A549 (cell line): Measurements from ENCODE around the gene PRKCQ. TPM values are rescaled to one million over a fixed set of nuclear protein-coding genes. Genes with fewer than 3 reads are reported as not detected.

Experiments used
- ATAC-seq, 2 experiments: fragments of 200-7000 bp in 1 of 2; fragments of >200 bp in 1 of 2; cut with Nextera tagmentation in 1 of 2; cut with Tn5 transposase in 1 of 2; 3 replicates each; pipeline versions ENCODE4 v1.8.0 to v1.9.1; 2018 to 2020; ENCODE audit warnings: mild to moderate bottlenecking in 1 of 2, moderate library complexity in 1 of 2
- CTCF ChIA-PET: fragments of 300-600 bp; sonication (Branson Sonifier 250); formaldehyde crosslinking; extraction: SDS; loops from one replicate; lab custom pipeline; 2021; ENCODE audit warnings: antibody characterized with exemption, inconsistent platforms; lab: Yijun Ruan, JAX
- POLR2A ChIA-PET: fragments of 350-600 bp; formaldehyde crosslinking; extraction: SDS; loops from one replicate; lab custom pipeline; 2021; ENCODE audit warnings: antibody characterized with exemption, inconsistent platforms; lab: Yijun Ruan, JAX
- DNase-seq, 2 experiments: peaks; one replicate each; pipeline versions ENCODE4 v3.0.0 to v3.0.0-alpha.2; 2011 to 2016; ENCODE audit warnings: low read depth in 1 of 2, low spot score in 1 of 2
- FAIRE-seq: peaks from 2 replicates; lab custom pipeline; 2011; peaks lifted over from hg19 to GRCh38; lab: Jason Lieb, UNC
- H3K27ac ChIP-seq, 2 experiments: fragments of >200 bp; sonication (Bioruptor Twin); formaldehyde crosslinking; 3 replicates each; pipeline ENCODE4 v1.5.1; 2016 to 2017
- H3K4me1 ChIP-seq: fragments of >200 bp; sonication (Bioruptor Twin); formaldehyde crosslinking; 3 replicates; pipeline ENCODE4 v1.6.1; 2016
- H3K4me2 ChIP-seq: fragments of >200 bp; sonication (Bioruptor Twin); formaldehyde crosslinking; 3 replicates; pipeline ENCODE4 v1.6.1; 2016
- H3K4me3 ChIP-seq: fragments of >200 bp; sonication (Bioruptor Twin); formaldehyde crosslinking; 3 replicates; pipeline ENCODE4 v1.5.1; 2016
- H3K9me3 ChIP-seq: fragments of >200 bp; sonication (Bioruptor Twin); formaldehyde crosslinking; 3 replicates; pipeline ENCODE4 v1.6.1; 2016
- BCL3 ChIP-seq: fragments of >200 bp; sonication (Bioruptor Twin); formaldehyde crosslinking; IDR thresholded peaks from 3 replicates; pipeline ENCODE4 v1.6.1; 2016
- CHD2 ChIP-seq: fragments of 150-350 bp; IDR thresholded peaks from 2 replicates; pipeline ENCODE4 v1.6.1; 2014; ENCODE audit warnings: low read length; ENCODE audit not compliant: partially characterized antibody
- CHD4 ChIP-seq: fragments of 200-600 bp; sonication (generic); IDR thresholded peaks from 2 replicates; pipeline ENCODE4 v1.6.1; 2016; ENCODE audit warnings: antibody characterized with exemption, mild to moderate bottlenecking, borderline replicate concordance
- EHF ChIP-seq: fragments of 250-450 bp; sonication (Bioruptor Pico); IDR thresholded peaks from 2 replicates; pipeline ENCODE4 v1.5.0; 2020; ENCODE audit warnings: mild to moderate bottlenecking
- EHMT2 ChIP-seq: fragments of 200-600 bp; sonication (generic); IDR thresholded peaks from 2 replicates; pipeline ENCODE4 v1.6.1; 2016; ENCODE audit warnings: antibody characterized with exemption, low read depth, mild to moderate bottlenecking, moderate library complexity
- FOSB ChIP-seq: fragments of 250-450 bp; sonication (Bioruptor Pico); IDR thresholded peaks from 2 replicates; pipeline ENCODE4 v1.5.0; 2020; ENCODE audit warnings: mild to moderate bottlenecking, moderate library complexity
- HMGXB4 ChIP-seq: fragments of 250-450 bp; sonication (Bioruptor Pico); IDR thresholded peaks from 2 replicates; pipeline ENCODE4 v1.5.0; 2021; ENCODE audit warnings: mild to moderate bottlenecking, moderate library complexity, borderline replicate concordance
- HOXB5 ChIP-seq: fragments of 250-450 bp; sonication (Bioruptor Pico); IDR thresholded peaks from 2 replicates; pipeline ENCODE4 v1.5.0; 2020; ENCODE audit warnings: mild to moderate bottlenecking, moderate library complexity
- JUN ChIP-seq, 2 experiments: fragments of >200 bp; sonication (Bioruptor Twin); formaldehyde crosslinking; IDR thresholded peaks; 2 replicates in 1 of 2; 3 replicates in 1 of 2; pipeline ENCODE4 v1.6.1; 2016 to 2017
- JUNB ChIP-seq: fragments of >200 bp; sonication (Bioruptor Twin); formaldehyde crosslinking; IDR thresholded peaks from 2 replicates; pipeline ENCODE4 v1.6.1; 2016
- KDM5A ChIP-seq: fragments of 200-600 bp; sonication (generic); IDR thresholded peaks from 2 replicates; pipeline ENCODE4 v1.6.1; 2016; ENCODE audit warnings: antibody characterized with exemption, mild to moderate bottlenecking
- MAFK ChIP-seq: fragments of 450-650 bp; IDR thresholded peaks from 2 replicates; pipeline ENCODE4 v1.6.1; 2014; ENCODE audit not compliant: partially characterized antibody
- MYC ChIP-seq: IDR thresholded peaks from 2 replicates; pipeline ENCODE4 v1.6.1; 2012; ENCODE audit warnings: mild to moderate bottlenecking, inconsistent platforms, low read length, improper control_type of control experiment, borderline replicate concordance
- POLR2AphosphoS2 ChIP-seq: conservative IDR thresholded peaks from 2 replicates; pipeline ENCODE4 v1.6.1; 2012; ENCODE audit warnings: low read length, improper control_type of control experiment, inconsistent platforms
- RARB ChIP-seq: fragments of 250-450 bp; sonication (Bioruptor Pico); IDR thresholded peaks from 2 replicates; pipeline ENCODE4 v1.8.0; 2021; ENCODE audit warnings: mild to moderate bottlenecking, moderate library complexity
- RFX5 ChIP-seq: fragments of 450-650 bp; IDR thresholded peaks from 2 replicates; pipeline ENCODE4 v1.7.1; 2014; ENCODE audit warnings: antibody characterized with exemption, mild to moderate bottlenecking, moderate library complexity
- RNF2 ChIP-seq: fragments of 200-600 bp; sonication (generic); IDR thresholded peaks from 2 replicates; pipeline ENCODE4 v1.6.1; 2016; ENCODE audit warnings: low read depth, mild to moderate bottlenecking, antibody characterized with exemption, moderate library complexity, borderline replicate concordance
- ZNF302 ChIP-seq: fragments of 250-450 bp; sonication (Bioruptor Pico); IDR thresholded peaks from 2 replicates; pipeline ENCODE4 v1.9.0; 2021; ENCODE audit warnings: inconsistent platforms, mild to moderate bottlenecking, moderate library complexity
- WGBS: methylation state at CpG from one replicate; pipeline ENCODE4 v1.1.6; 2017; ENCODE audit errors: missing lambda C conversion rate; 5-methylcytosine and 5-hydroxymethylcytosine counted together
- polyA plus RNA-seq, 4 experiments: library from polyadenylated mRNA; depleted of rRNA in 3 of 4; stranded (reverse); fragments of >200 nt; fragmentation: RNase III in 1 of 4; extraction: RNeasy Plus Mini Kit Qiagen cat#74134 plus additional on column Dnase treatment in 1 of 4; gene quantifications; 2 replicates in 3 of 4; 3 replicates in 1 of 4; pipeline ENCODE4 v1.2.3, GENCODE V29; 2011 to 2017

PRKCQ gene
- polyA plus RNA-seq, 2 of the 4 experiments (the other 2 are of a cell fraction): 3.7 to 7.1 TPM

GRCh38 chr10:6494936-6495592 lies 85.0 kb downstream of the PRKCQ start:
- DNase-seq: no peak
- H3K9me3 ChIP-seq: no peaks in the 10 kb centered on the region
- H3K4me3 ChIP-seq: no peak overlapping the region
- CTCF ChIA-PET: interaction anchor here (1.1 kb wide), 1 partner anchor 49 kb away, joined by 3 read pairs; no protein-coding TSS in a partner anchor
- TF ChIP-seq HOXB5 (no peak), HMGXB4 (CRISPR knock-in tag) (no peak), CHD4 (no peak), POLR2AphosphoS2 (no peak), FOSB (no peak), MYC (no peak), RARB (no peak), JUNB (no peak), EHF (CRISPR knock-in tag) (no peak), RNF2 (no peak), EHMT2 (no peak), RFX5 (no peak), MAFK (no peak), ZNF302 (CRISPR knock-in tag) (no peak), KDM5A (no peak), CHD2 (no peak), BCL3 (no peak), JUN (IDR thresholded peaks at IDR 0.05) (no peak)
- TF ChIP-seq, all 56 proteins: peak for 0
- POLR2A ChIA-PET: no interaction called here
- WGBS: 90% methylated on average over 13 of the region's 13 CpGs
- ATAC-seq (no peak), FAIRE-seq (no peak)
- no peak overlapping the region for H3K4me2 ChIP-seq
- H3K4me1 ChIP-seq: 0 out of 3 replicates have a peak, but pooled peaks cover 4% of the 10 kb centered on the region
- H3K27ac ChIP-seq: no peak overlapping the region

GRCh38 chr10:6494442-6494819 lies 85.6 kb downstream of the PRKCQ start:
- no peak for FAIRE-seq

More at GRCh38 chr10:6494442-6494819, 85.6 kb downstream of the PRKCQ start:
- DNase-seq (no peak), ATAC-seq (no peak)
- CTCF ChIA-PET: interaction anchor here (0.9 kb wide), 1 partner anchor 87 kb away, joined by 3 read pairs; no protein-coding TSS in a partner anchor
- 65% methylated on average over 2 of the region's 2 CpGs for WGBS
- POLR2A ChIA-PET: no interaction called here
- Histone ChIP-seq H3K9me3 (no peaks in the 10 kb centered on the region), H3K4me2 (no peak overlapping the region), H3K4me3 (no peak overlapping the region), H3K27ac (no peak overlapping the region), H3K4me1 (0 out of 3 replicates have a peak, but pooled peaks cover 4% of the 10 kb centered on the region)
- TF ChIP-seq RNF2 (no peak), ZNF302 (CRISPR knock-in tag) (no peak)
